A673 (cell line): ENCODE results near the gene CRY2.

ENCODE experiments used
- CTCF ChIP-seq: fragments of 300-800, 200-600 bp; sonication (generic); conservative IDR thresholded peaks from 2 replicates; pipeline ENCODE4 v1.5.1; 2017; ENCODE audit warnings: low read depth, mild to moderate bottlenecking, antibody characterized with exemption, low read length, moderate library complexity, mixed read lengths
- EZH2 ChIP-seq: fragments of 200-600 bp; sonication (generic); IDR thresholded peaks from 2 replicates; pipeline ENCODE4 v1.6.1; 2017; ENCODE audit warnings: borderline replicate concordance, low read depth, mild to moderate bottlenecking, mixed read lengths, antibody characterized with exemption, low read length; ENCODE audit not compliant: poor library complexity, severe bottlenecking

- no peak for TF ChIP-seq EZH2
- no peak for TF ChIP-seq CTCF
These were observed 66.8 kb downstream of the CRY2 start for GRCh38 chr11:45913942-45914635.
